ENCODE data around the gene LRMDA.

Gene LRMDA

DNA sequence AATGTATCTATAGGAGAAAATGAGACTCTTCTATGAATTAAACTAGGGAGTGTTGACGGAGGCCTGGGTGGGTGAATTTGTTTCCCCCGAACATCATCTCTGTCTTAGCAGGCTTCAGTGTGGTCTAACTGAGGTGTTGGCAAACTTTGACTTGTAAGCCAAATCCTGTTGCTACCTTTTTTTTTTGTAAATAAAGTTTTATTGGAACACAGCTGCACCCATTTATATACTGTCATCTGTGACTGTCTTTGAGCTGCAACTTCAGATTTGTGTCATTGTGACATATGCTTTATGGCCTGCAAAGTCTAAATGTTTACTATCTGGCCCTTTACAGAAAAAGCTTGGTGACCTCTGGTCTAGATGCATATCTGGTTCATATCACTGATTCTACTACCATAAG, 455.9 kb downstream of the LRMDA start:
- no peak overlapping the region for H2AFZ ChIP-seq
- TF ChIP-seq, protein P1, sequence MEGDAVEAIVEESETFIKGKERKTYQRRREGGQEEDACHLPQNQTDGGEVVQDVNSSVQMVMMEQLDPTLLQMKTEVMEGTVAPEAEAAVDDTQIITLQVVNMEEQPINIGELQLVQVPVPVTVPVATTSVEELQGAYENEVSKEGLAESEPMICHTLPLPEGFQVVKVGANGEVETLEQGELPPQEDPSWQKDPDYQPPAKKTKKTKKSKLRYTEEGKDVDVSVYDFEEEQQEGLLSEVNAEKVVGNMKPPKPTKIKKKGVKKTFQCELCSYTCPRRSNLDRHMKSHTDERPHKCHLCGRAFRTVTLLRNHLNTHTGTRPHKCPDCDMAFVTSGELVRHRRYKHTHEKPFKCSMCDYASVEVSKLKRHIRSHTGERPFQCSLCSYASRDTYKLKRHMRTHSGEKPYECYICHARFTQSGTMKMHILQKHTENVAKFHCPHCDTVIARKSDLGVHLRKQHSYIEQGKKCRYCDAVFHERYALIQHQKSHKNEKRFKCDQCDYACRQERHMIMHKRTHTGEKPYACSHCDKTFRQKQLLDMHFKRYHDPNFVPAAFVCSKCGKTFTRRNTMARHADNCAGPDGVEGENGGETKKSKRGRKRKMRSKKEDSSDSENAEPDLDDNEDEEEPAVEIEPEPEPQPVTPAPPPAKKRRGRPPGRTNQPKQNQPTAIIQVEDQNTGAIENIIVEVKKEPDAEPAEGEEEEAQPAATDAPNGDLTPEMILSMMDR (IDR thresholded peaks at IDR 0.05) = no peak
- H3K27me3 ChIP-seq (ENCODE audit: control insufficient read depth, insufficient read depth, low read length) = no peaks in the 10 kb centered on the region
- no peaks in the 10 kb centered on the region for H3K9me3 ChIP-seq (ENCODE audit: control insufficient read depth, low read length)
- H3K36me3 ChIP-seq (ENCODE audit: control insufficient read depth, insufficient read depth, low read length) = no peaks in the 10 kb centered on the region
- H3K9ac ChIP-seq = no peak overlapping the region
- H3K79me2 ChIP-seq = no peaks in the 10 kb centered on the region
- no peak overlapping the region for H3K4me2 ChIP-seq (ENCODE audit: low read length)
- H3K4me1 ChIP-seq = no peaks in the 10 kb centered on the region
- no peak overlapping the region for H3K4me3 ChIP-seq (ENCODE audit: low read depth, low read length)
- no peak overlapping the region for H3K27ac ChIP-seq

DNA sequence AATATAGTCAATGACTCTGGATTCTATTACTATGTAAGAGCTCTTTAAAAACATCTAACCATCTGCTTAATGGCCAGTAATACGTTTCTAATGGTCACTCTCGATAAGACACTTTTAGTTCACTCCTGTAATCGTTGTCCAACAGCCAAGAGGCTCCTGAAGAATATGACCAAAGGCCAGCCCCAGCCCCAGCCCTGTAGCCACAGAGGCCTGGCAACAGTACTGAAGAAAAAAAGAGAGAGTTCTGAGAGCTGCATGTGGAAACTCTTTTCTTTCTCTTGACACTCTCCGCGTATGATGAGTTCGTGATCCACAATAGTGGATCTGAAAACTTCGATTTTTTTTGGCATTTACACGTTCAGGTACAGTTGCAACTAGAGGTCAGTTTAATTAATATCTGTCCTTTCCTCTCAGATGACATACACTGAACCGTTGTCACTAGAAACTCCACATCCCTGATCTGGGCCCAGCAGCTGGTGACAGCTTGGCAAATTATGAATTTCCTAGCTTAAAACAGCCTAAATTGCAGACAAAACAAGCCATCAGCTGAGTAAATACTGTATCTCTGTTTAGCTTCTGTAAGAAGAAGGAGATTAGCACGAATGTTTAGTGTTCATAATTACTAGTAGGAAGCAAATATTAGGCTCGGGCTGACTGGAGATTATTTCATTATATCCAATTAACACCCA, 456.7 kb downstream of the LRMDA start:
- no peak overlapping the region for H2AFZ ChIP-seq
- no peaks in the 10 kb centered on the region for H3K79me2 ChIP-seq
- no peaks in the 10 kb centered on the region for H3K4me1 ChIP-seq
- H3K4me2 ChIP-seq (ENCODE audit: low read length) = no peak overlapping the region
- TF ChIP-seq, protein P1 (IDR thresholded peaks at IDR 0.05) = no peak
- no peaks in the 10 kb centered on the region for H3K9me3 ChIP-seq (ENCODE audit: control insufficient read depth, low read length)
- H3K9ac ChIP-seq = no peak overlapping the region
- no peak overlapping the region for H3K4me3 ChIP-seq (ENCODE audit: low read depth, low read length)
- H3K36me3 ChIP-seq (ENCODE audit: control insufficient read depth, insufficient read depth, low read length) = no peaks in the 10 kb centered on the region
- no peaks in the 10 kb centered on the region for H3K27me3 ChIP-seq (ENCODE audit: control insufficient read depth, insufficient read depth, low read length)
- no peak overlapping the region for H3K27ac ChIP-seq

DNA sequence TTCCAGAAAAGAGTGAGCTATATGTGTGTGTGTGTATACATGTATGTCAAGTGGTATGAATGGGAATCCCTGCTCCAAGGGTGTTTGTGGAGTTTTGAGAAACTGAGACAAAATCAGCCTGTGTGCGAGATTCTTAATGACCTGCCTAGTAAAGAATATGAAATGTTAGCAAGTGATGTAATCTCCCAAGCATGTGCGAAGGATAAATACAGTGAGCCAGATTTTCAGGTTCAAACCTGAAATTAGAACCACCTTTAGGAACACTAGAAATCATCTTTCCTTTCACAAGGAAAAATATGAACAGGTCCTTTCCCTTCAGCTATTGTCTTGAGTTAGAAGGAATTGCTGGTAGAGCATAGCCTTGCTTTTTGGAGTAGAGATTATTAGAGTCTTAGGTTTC, 457.6 kb downstream of the LRMDA start:
- Histone ChIP-seq H3K36me3 (ENCODE audit: control insufficient read depth, insufficient read depth, low read length) (no peaks in the 10 kb centered on the region), H3K4me1 (no peaks in the 10 kb centered on the region), H3K27ac (no peak overlapping the region), H3K27me3 (ENCODE audit: control insufficient read depth, insufficient read depth, low read length) (no peaks in the 10 kb centered on the region), H2AFZ (no peak overlapping the region), H3K9me3 (ENCODE audit: control insufficient read depth, low read length) (no peaks in the 10 kb centered on the region), H3K4me2 (ENCODE audit: low read length) (no peak overlapping the region), H3K4me3 (ENCODE audit: low read depth, low read length) (no peak overlapping the region), H3K9ac (no peak overlapping the region), H3K79me2 (no peaks in the 10 kb centered on the region)
- TF ChIP-seq, protein P1 (IDR thresholded peaks at IDR 0.05) = no peak

DNA sequence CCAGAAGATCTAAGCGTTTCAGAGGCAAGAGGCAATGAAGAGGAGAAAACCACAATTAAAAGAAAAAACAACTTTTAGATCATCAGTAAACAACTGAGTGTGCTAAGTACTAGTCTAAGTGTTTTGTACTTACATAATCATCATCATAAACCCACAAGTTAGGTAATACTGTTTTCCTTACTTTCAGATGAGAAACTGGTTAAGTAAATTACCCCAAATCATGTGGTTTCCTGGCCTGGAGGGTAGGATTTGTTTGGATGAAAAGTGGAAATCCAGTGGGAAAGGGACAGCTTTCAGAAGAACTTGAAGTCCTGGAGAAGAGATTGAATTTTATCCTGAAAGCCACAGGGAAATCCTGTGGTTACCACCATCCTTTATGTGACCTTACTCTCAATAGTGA, 463.3 kb downstream of the LRMDA start:
- H3K27me3 ChIP-seq (ENCODE audit: control insufficient read depth, insufficient read depth, low read length) = no peaks in the 10 kb centered on the region
- H3K4me1 ChIP-seq = no peaks in the 10 kb centered on the region
- H3K79me2 ChIP-seq = no peaks in the 10 kb centered on the region
- H3K36me3 ChIP-seq (ENCODE audit: control insufficient read depth, insufficient read depth, low read length) = no peaks in the 10 kb centered on the region
- H2AFZ ChIP-seq = no peak overlapping the region
- no peak overlapping the region for H3K9ac ChIP-seq
- H3K4me3 ChIP-seq (ENCODE audit: low read depth, low read length) = no peak overlapping the region
- H3K27ac ChIP-seq = no peak overlapping the region
- H3K4me2 ChIP-seq (ENCODE audit: low read length) = no peak overlapping the region
- TF ChIP-seq, protein P1 (IDR thresholded peaks at IDR 0.05) = no peak
- H3K9me3 ChIP-seq (ENCODE audit: control insufficient read depth, low read length) = no peaks in the 10 kb centered on the region

DNA sequence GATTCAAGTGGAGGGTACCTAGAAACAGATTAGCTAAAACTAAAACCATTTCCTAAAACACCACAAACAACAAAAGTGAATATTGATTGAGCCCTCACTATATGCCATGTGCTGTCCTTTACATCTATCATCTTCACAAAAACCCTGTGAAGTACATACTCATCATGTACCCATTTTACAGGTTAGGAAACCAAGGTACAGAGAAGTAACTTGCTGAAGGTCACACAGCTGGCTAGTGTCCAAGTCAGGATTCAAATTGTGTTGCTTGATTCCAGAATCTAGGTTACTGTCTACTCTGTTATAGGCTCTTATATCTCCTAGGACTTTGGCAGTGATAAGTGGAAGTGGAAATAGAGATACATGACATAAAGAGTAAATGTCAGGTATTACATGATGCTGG, 463.8 kb downstream of the LRMDA start:
- no peak overlapping the region for H3K4me2 ChIP-seq (ENCODE audit: low read length)

More for the DNA sequence above, 463.8 kb downstream of the LRMDA start:
- H3K36me3 ChIP-seq (ENCODE audit: control insufficient read depth, insufficient read depth, low read length) = no peaks in the 10 kb centered on the region
- no peaks in the 10 kb centered on the region for H3K27me3 ChIP-seq (ENCODE audit: control insufficient read depth, insufficient read depth, low read length)
- no peak overlapping the region for H3K27ac ChIP-seq
- no peak overlapping the region for H2AFZ ChIP-seq
- no peaks in the 10 kb centered on the region for H3K79me2 ChIP-seq
- no peak overlapping the region for H3K4me3 ChIP-seq (ENCODE audit: low read depth, low read length)
- H3K4me1 ChIP-seq = no peaks in the 10 kb centered on the region
- H3K9me3 ChIP-seq (ENCODE audit: control insufficient read depth, low read length) = no peaks in the 10 kb centered on the region
- H3K9ac ChIP-seq = no peak overlapping the region
- TF ChIP-seq, protein P1 (IDR thresholded peaks at IDR 0.05) = no peak

Data from parathyroid adenoma (tissue), 2 donors.